Activated T-helper 2 cell treated with anti-CD3 and anti-CD28 coated beads, Interferon-gamma antibody, Interleukin-2, Interleukin-4, amounts not matched to agents 10 μg/mL and 5 μg/mL and 100 μg/mL, durations not matched to agents 14 hours and 24 hours and 36 hours (primary cell): ENCODE results near the gene B4GALNT3. TPM values are rescaled to one million over a fixed set of nuclear protein-coding genes. Genes with fewer than 3 reads are reported as not detected.
"Not testable (repeated sequence)": the region's sequence is repeated elsewhere in the genome, so short reads cannot be mapped to it uniquely, and the experiment has no call there.

ENCODE experiments used
- DNase-seq: peaks from one replicate; pipeline ENCODE4 v3.0.0; 2021; ENCODE audit warnings: low spot score
- H3K27ac Mint-ChIP-seq: one replicate; pipeline ENCODE4 v1.8.0; 2021; ENCODE audit warnings: mixed read lengths
- H3K27me3 Mint-ChIP-seq: one replicate; pipeline ENCODE4 v1.8.0; 2021; ENCODE audit warnings: low read depth, mixed read lengths
- H3K36me3 Mint-ChIP-seq: one replicate; pipeline ENCODE4 v1.8.0; 2021; ENCODE audit warnings: low read depth, mixed read lengths
- H3K4me1 Mint-ChIP-seq: one replicate; pipeline ENCODE4 v1.8.0; 2021; ENCODE audit warnings: low read depth, mixed read lengths
- H3K4me3 Mint-ChIP-seq: one replicate; pipeline ENCODE4 v1.8.0; 2021; ENCODE audit warnings: low read depth, mild to moderate bottlenecking, moderate library complexity, mixed read lengths
- H3K9me3 Mint-ChIP-seq: one replicate; pipeline ENCODE4 v1.8.0; 2021; ENCODE audit warnings: mixed read lengths
- intact Hi-C: fragments of 100-400 bp; cut with micrococcal nuclease; formaldehyde crosslinking; loops from one replicate; pipeline ENCODE4 v1.15.1; 2023
- total RNA-seq: library from RNA; stranded (reverse); gene quantifications from 2 replicates; pipeline ENCODE4 v1.2.3, GENCODE V29; 2022

B4GALNT3 gene
- 6.5 and 6.9 TPM in 2 replicates for total RNA-seq

DNA sequence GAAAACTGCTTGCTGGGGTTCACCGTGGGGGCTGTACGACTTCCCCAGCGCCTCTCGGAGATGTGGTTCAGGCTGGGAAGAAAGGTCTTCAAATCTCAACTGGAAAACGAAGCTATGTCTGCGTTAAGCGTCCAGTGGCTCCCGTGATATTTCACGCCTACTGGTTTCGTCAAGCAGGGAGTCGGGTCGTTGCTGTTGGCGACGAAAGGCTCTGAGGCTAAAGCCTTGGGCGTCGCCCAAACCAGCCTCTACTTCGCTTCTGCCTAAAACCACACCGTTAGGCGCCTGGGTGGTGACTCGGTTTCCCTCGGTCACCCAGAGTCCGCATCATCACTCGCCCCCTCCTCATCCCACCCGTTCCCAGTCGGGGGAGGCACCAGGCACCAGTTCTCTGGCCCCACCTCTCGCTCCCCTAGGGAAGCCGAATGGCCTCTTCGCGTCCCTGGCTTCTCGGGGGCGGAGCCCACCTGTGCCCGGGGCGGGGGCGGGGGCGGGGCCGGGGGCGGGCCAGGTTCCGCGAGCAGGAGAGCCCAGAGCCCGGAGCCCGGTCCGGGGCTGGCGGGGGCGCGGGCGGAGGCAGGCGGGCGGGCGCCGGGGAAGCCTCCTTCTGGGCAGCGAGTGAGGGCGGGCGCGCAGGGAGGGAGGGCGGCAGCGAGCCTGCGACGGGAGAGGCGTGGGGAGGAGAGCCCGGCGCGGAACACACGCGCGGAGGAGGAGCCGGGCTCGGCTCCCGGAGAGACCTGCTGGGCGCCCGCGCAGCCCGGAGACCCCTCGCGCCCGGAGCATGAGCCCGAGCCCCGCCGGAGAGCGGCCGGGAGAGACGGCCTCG is at the start of gene B4GALNT3:
Gene B4GALNT3 (plus strand): TSS at position 510 of the 829 bp plus-strand sequence. CDS start 438 bp downstream, outside the sequence.
- peak within 1 kb of the TSS; percentile 65 for H3K4me3 Mint-ChIP-seq
- H3K27ac Mint-ChIP-seq: no peak within 1 kb of the TSS
- intact Hi-C loops: loop anchor here (10.0 kb wide), 1 partner anchor 215 kb away; no protein-coding TSS in a partner anchor
- H3K9me3 Mint-ChIP-seq: no peaks in the 10 kb centered on the region
- peaks cover 5% of the 10 kb centered on the region for H3K4me1 Mint-ChIP-seq
- no peaks in the 10 kb centered on the region for H3K36me3 Mint-ChIP-seq
- H3K27me3 Mint-ChIP-seq: peaks cover 67% of the 10 kb centered on the region
- peak; percentile 17 for DNase-seq

DNA sequence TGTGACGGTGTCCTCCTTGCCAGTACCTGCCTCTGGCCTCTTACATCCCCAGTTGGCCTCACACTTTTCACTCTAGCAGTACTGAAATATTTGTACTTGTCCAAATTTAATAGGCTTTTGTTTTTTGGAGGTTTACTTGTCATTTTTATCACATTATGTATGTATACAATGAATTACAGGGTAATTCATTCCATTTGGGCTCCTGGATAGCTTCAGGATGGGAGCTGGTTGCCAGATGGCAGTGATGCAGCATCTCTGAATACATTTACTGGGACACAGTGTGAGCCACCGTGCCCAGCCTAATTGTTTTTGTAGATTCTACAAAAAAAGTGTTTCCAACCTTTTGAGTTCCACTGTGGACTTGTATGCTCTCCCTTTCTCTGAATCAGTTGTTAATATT is 44.9 kb upstream of the B4GALNT3 start:
- intact Hi-C loops: no loop called here
- Mint-ChIP-seq H3K4me1 (no peaks in the 10 kb centered on the region), H3K27ac (no peak overlapping the region), H3K36me3 (peaks cover 43% of the 10 kb centered on the region), H3K27me3 (no peaks in the 10 kb centered on the region), H3K4me3 (no peak overlapping the region), H3K9me3 (no peaks in the 10 kb centered on the region)
- DNase-seq: no peak

DNA sequence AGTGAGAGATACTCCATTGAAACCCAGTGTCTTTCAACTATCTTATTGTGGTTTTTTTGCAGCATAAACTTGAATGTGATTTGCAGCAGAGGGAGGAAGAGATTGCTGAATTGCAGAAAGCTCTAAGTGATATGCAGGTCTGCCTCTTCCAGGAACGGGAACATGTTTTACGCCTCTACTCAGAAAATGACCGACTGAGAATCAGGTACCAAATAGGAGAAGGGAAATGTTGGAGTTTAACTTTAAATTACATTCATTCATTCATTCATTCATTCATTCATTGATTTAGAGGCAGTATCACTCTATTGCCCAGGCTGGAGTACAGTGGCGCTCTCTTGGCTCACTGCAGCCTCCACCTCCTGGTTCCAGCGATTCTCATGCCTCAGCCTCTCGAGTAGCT is 41.3 kb upstream of the B4GALNT3 start:
- Mint-ChIP-seq H3K4me1 (no peaks in the 10 kb centered on the region), H3K36me3 (peaks cover 31% of the 10 kb centered on the region), H3K27me3 (no peaks in the 10 kb centered on the region), H3K4me3 (no peak overlapping the region), H3K9me3 (no peaks in the 10 kb centered on the region), H3K27ac (no peak overlapping the region)
- intact Hi-C loops: no loop called here
- DNase-seq: no peak

- Mint-ChIP-seq H3K9me3 (no peaks in the 10 kb centered on the region), H3K4me3 (no peak overlapping the region), H3K27me3 (no peaks in the 10 kb centered on the region), H3K4me1 (no peaks in the 10 kb centered on the region), H3K36me3 (peaks cover 9% of the 10 kb centered on the region), H3K27ac (no peak overlapping the region)
- intact Hi-C loops: no loop called here
- DNase-seq: no peak
These were observed 37.2 kb upstream of the B4GALNT3 start for GRCh38 chr12:422526-422925.

GRCh38 chr12:435737-436136 is 24.0 kb upstream of the B4GALNT3 start:
- not testable (repeated sequence) for H3K27ac Mint-ChIP-seq

GRCh38 chr12:442235-442884 is 17.4 kb upstream of the B4GALNT3 start:
- no peaks in the 10 kb centered on the region for H3K27me3 Mint-ChIP-seq

More at GRCh38 chr12:435737-436136, 24.0 kb upstream of the B4GALNT3 start:
- H3K4me1 Mint-ChIP-seq, intact Hi-C loops, H3K9me3 Mint-ChIP-seq, H3K4me3 Mint-ChIP-seq, H3K27me3 Mint-ChIP-seq, DNase-seq: not testable (repeated sequence)
- H3K36me3 Mint-ChIP-seq: peaks cover 29% of the 10 kb centered on the region

GRCh38 chr12:447141-447540 is 12.6 kb upstream of the B4GALNT3 start:
- Mint-ChIP-seq H3K9me3 (no peaks in the 10 kb centered on the region), H3K27me3 (peaks cover 6% of the 10 kb centered on the region), H3K36me3 (peaks cover 3% of the 10 kb centered on the region), H3K4me3 (no peak overlapping the region), H3K4me1 (no peaks in the 10 kb centered on the region), H3K27ac (no peak overlapping the region)
- DNase-seq: no peak
- intact Hi-C loops: no loop called here

More at GRCh38 chr12:442235-442884, 17.4 kb upstream of the B4GALNT3 start:
- Mint-ChIP-seq H3K27ac (no peak overlapping the region), H3K4me3 (no peak overlapping the region), H3K36me3 (peaks cover 8% of the 10 kb centered on the region), H3K4me1 (no peaks in the 10 kb centered on the region), H3K9me3 (no peaks in the 10 kb centered on the region)
- intact Hi-C loops: no loop called here
- DNase-seq: peak; percentile 28

GRCh38 chr12:449203-449602 is 10.5 kb upstream of the B4GALNT3 start:
- H3K36me3 Mint-ChIP-seq: no peaks in the 10 kb centered on the region
- no peak overlapping the region for H3K27ac Mint-ChIP-seq
- intact Hi-C loops: no loop called here
- H3K27me3 Mint-ChIP-seq: peaks cover 6% of the 10 kb centered on the region
- no peak for DNase-seq
- no peaks in the 10 kb centered on the region for H3K4me1 Mint-ChIP-seq
- no peak overlapping the region for H3K4me3 Mint-ChIP-seq
- H3K9me3 Mint-ChIP-seq: no peaks in the 10 kb centered on the region

- no peak overlapping the region for H3K4me3 Mint-ChIP-seq
- no peak for DNase-seq
- no peaks in the 10 kb centered on the region for H3K9me3 Mint-ChIP-seq
- intact Hi-C loops: loop anchor here (10.0 kb wide), 1 partner anchor 224 kb away; no protein-coding TSS in a partner anchor
- H3K36me3 Mint-ChIP-seq: no peaks in the 10 kb centered on the region
- H3K27ac Mint-ChIP-seq: no peak overlapping the region
- no peaks in the 10 kb centered on the region for H3K4me1 Mint-ChIP-seq
- H3K27me3 Mint-ChIP-seq: peaks cover 6% of the 10 kb centered on the region
These were observed 9.3 kb upstream of the B4GALNT3 start for GRCh38 chr12:450438-450837.

DNA sequence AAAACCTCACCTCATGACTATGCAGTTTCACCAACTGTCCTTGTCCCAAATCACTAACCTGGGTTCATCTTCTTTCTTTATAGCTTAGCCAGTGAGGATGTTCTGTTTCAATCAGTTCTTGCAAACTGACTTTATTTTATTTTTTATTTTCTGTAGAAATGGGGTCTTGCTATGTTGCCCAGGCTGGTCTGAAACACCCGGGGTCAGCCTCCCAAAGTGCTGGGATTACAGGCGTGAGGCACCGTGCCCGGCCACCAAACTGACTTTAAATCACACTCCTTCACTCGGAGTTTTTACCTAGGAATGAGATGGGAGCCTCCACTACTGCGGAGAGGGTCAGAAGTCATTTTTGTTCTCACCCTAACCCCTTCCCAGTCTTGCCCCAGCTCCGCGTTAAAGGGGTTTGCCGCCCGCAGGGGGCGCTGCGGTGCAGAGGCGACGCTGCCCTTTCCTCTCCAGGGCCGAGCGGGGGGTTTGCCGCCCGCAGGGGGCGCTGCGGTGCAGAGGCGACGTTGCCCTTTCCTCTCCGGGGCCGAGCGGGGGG is 7.0 kb upstream of the B4GALNT3 start:
- Mint-ChIP-seq H3K4me1 (no peaks in the 10 kb centered on the region), H3K36me3 (no peaks in the 10 kb centered on the region), H3K27ac (no peak overlapping the region), H3K27me3 (peaks cover 21% of the 10 kb centered on the region), H3K4me3 (no peak overlapping the region), H3K9me3 (no peaks in the 10 kb centered on the region)
- intact Hi-C loops: loop anchor here (1.0 to 10.0 kb wide), 2 partner anchors 95 to 222 kb away; no protein-coding TSS in a partner anchor
- DNase-seq: peak; percentile 69

DNA sequence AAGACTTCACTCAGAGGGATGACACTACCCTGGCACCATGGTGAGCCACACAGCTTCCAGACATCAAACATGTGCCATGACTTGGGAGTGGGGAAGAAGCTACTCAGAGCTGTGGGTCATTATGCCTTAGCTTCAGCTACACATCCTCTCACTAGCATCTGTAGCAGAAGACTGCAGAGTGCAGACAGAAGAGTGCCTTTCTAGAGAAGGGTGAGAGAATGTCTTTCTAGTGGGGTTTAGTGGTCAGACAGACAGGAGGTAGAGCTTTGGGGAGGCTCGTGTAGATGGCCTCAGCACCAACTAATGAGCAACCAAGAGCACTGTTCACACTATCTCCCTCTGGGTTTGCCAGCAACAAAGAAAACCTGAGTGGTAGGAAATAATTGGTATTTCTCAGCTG is 4.9 kb upstream of the B4GALNT3 start:
- H3K36me3 Mint-ChIP-seq: no peaks in the 10 kb centered on the region
- no peak for DNase-seq
- H3K4me1 Mint-ChIP-seq: no peaks in the 10 kb centered on the region
- no peak overlapping the region for H3K27ac Mint-ChIP-seq
- intact Hi-C loops: loop anchor here (10.0 kb wide), 1 partner anchor 220 kb away; no protein-coding TSS in a partner anchor
- no peaks in the 10 kb centered on the region for H3K9me3 Mint-ChIP-seq
- H3K4me3 Mint-ChIP-seq: no peak overlapping the region
- peaks cover 37% of the 10 kb centered on the region for H3K27me3 Mint-ChIP-seq

DNA sequence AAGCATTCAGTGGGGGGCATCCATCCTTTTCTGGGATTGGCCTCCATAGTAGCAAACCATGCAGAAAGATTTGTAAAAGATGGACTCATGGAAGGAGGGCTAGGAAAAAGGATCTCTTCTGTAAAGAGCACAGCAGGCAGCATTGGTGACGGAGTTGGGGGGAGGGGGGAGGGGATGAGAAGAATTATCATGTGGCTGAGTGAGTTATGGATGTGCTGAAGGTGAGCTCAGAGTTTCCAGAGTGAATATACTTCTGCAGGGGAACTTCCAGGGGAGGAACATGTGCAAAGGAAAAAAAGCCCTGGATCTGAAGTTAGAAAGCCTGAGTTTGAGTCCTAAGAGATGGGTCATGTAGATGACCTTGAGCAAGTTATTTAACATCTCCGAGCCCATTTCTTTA is 3.9 kb upstream of the B4GALNT3 start:
- H3K4me3 Mint-ChIP-seq: no peak overlapping the region
- DNase-seq: no peak
- no peaks in the 10 kb centered on the region for H3K4me1 Mint-ChIP-seq
- H3K27me3 Mint-ChIP-seq: peaks cover 37% of the 10 kb centered on the region
- no peak overlapping the region for H3K27ac Mint-ChIP-seq
- intact Hi-C loops: loop anchor here (10.0 kb wide), 1 partner anchor 219 kb away; no protein-coding TSS in a partner anchor
- no peaks in the 10 kb centered on the region for H3K36me3 Mint-ChIP-seq
- H3K9me3 Mint-ChIP-seq: no peaks in the 10 kb centered on the region
